Erythroblast (primary cell): ENCODE measurements around the gene ASAP3.

Experiments used
- GATA1 ChIP-seq: IDR thresholded peaks from 2 replicates; pipeline ENCODE4 v1.6.1; 2011; ENCODE audit warnings: low read depth, mild to moderate bottlenecking, control low read depth, low read length, moderate library complexity
- POLR2A ChIP-seq: IDR thresholded peaks from 2 replicates; pipeline ENCODE4 v1.6.1; 2011; ENCODE audit warnings: mild to moderate bottlenecking, low read length

DNA sequence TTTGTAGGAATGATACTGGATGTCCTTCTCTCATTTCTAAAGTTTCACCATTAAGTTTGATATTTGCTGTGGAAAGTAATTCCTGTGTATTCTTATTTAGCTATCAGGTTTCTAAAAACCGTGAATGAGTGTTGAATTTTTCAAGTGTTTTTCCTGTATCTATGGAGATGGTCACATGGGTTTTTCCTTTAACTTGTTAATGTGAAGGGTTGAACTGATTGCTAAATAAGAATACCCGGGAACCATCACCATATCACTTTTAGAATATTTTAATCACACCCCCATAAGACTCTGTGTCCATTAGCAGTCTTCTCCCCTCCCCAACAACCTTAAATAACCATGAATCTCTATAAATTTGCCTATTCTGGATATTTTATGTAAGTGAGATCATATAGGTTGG is 16.5 kb upstream of the ASAP3 start:
- no peak for TF ChIP-seq POLR2A
- no peak for TF ChIP-seq GATA1
